SK-N-MC (cell line): ENCODE measurements around the gene DIO1.

ENCODE experiments used
- EZH2 ChIP-seq: fragments of 200-600 bp; sonication (generic); IDR thresholded peaks from one replicate; pipeline ENCODE4 v1.6.1; 2017; ENCODE audit warnings: antibody characterized with exemption
- POLR2AphosphoS5 ChIP-seq: IDR thresholded peaks from 2 replicates; pipeline ENCODE4 v1.6.1; 2012; ENCODE audit warnings: mild to moderate bottlenecking, low read depth, low read length, borderline replicate concordance

DNA sequence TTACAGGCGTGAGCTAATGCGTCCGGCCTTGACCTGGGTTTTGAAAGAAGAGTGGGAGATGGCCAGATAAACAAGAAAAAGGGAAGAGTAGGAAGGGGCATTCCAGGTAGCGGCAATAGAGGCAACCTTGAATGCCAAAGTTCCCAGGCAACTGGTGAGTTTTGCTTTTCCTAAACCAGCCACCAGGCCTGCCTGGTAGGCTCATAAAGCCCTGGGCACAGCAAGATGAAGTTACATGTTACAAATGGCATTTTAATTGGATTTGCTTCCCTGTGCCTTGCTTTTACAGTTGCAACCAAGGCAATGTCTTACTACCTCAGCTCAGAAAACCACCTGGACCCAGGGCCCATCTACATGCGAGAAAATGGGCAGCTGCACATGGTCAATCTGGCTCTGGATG is 57.7 kb downstream of the DIO1 start:
- TF ChIP-seq POLR2AphosphoS5 (no peak), EZH2 (no peak)
